Neural crest cell (in vitro differentiated cells): ENCODE results near the gene ACSS1. TPM values are rescaled to one million over a fixed set of nuclear protein-coding genes. Genes with fewer than 3 reads are reported as not detected.

Source experiments
- DNase-seq: peaks from one replicate; pipeline ENCODE4 v3.0.0; 2021; ENCODE audit warnings: low read depth, mixed read lengths, low spot score
- H3K27ac Mint-ChIP-seq: one replicate; pipeline ENCODE4 v1.8.0; 2021; ENCODE audit warnings: mild to moderate bottlenecking, mixed read lengths; ENCODE audit not compliant: unreplicated experiment
- H3K27me3 Mint-ChIP-seq: 2 replicates; pipeline ENCODE4 v1.8.0; 2021; ENCODE audit warnings: low read depth, mild to moderate bottlenecking, mixed read lengths
- H3K36me3 Mint-ChIP-seq: 2 replicates; pipeline ENCODE4 v1.8.0; 2021; ENCODE audit warnings: low read depth, mild to moderate bottlenecking, mixed read lengths
- H3K4me1 Mint-ChIP-seq: 2 replicates; pipeline ENCODE4 v1.8.0; 2021; ENCODE audit warnings: mixed read lengths
- H3K4me3 Mint-ChIP-seq: one replicate; pipeline ENCODE4 v1.8.0; 2021; ENCODE audit warnings: mild to moderate bottlenecking, mixed read lengths
- H3K9me3 Mint-ChIP-seq: 2 replicates; pipeline ENCODE4 v1.8.0; 2021; ENCODE audit warnings: mixed read lengths
- CTCF ChIP-seq: fragments of 200-600 bp; sonication (generic); conservative IDR thresholded peaks from 2 replicates; pipeline ENCODE4 v1.5.0; 2021; ENCODE audit warnings: antibody characterized with exemption, mild to moderate bottlenecking
- total RNA-seq: library from RNA; stranded (reverse); gene quantifications from 2 replicates; pipeline ENCODE4 v1.2.1, GENCODE V29; 2021

The ACSS1 gene
- total RNA-seq, 1 donor from 2014 or later, result 14.0 TPM

DNA sequence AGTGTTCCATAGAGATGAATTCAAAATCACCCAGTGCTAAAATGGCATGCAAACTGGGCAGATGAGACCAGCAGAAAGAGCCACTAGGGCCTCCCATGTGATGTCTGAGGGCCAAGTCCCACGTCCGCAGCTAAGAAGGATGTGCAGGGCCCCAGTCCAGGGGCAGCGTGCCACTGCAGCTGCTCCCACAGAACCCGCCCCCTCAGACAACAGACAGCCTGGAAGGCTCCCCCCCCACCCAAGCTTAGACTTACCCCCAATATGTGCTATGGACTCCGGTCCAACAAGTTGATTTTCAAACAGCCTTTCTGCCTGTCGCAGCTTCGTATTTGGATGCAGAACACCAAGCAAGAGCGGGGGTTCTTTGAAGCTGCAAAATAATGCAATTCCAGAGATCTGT, 79.4 kb downstream of the ACSS1 start:
- no peaks in the 10 kb centered on the region for H3K27me3 Mint-ChIP-seq

GRCh38 chr20:24977797-24978196, 80.1 kb downstream of the ACSS1 start:
- Mint-ChIP-seq H3K9me3 (peaks cover 21% of the 10 kb centered on the region), H3K27me3 (no peaks in the 10 kb centered on the region), H3K4me1 (no peaks in the 10 kb centered on the region), H3K36me3 (peaks cover 85% of the 10 kb centered on the region), H3K4me3 (no peak overlapping the region), H3K27ac (no peak overlapping the region)
- no peak for DNase-seq
- TF ChIP-seq CTCF, result no peak

More for the DNA sequence above, 79.4 kb downstream of the ACSS1 start:
- H3K9me3 Mint-ChIP-seq, result peaks cover 21% of the 10 kb centered on the region
- no peak overlapping the region for H3K4me3 Mint-ChIP-seq
- DNase-seq, result no peak
- H3K27ac Mint-ChIP-seq, result no peak overlapping the region
- no peak for TF ChIP-seq CTCF
- H3K36me3 Mint-ChIP-seq, result peaks cover 82% of the 10 kb centered on the region
- no peaks in the 10 kb centered on the region for H3K4me1 Mint-ChIP-seq

DNA sequence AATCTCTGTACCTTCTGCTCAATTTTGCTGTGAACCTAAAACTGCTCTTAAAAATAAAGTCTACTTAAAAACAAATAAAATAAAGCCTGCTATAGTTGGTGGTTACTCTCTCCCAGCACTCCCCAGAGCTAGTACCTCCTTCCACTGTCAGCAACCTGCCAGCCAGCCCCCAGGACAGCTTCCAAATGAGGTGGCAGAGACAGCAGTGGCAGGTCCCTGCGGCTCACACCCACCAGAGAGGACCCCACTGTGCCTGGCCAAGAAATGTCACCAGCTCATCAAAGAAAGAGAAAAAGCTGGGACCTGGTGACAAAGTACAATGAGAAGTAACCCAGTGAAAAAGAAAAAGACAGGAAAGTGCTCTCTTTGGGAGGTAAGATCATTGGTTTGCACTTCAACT, 80.6 kb downstream of the ACSS1 start:
- no peak overlapping the region for H3K4me3 Mint-ChIP-seq
- TF ChIP-seq CTCF, result no peak
- H3K36me3 Mint-ChIP-seq, result peaks cover 84% of the 10 kb centered on the region
- no peak for DNase-seq
- no peak overlapping the region for H3K27ac Mint-ChIP-seq
- H3K4me1 Mint-ChIP-seq, result no peaks in the 10 kb centered on the region
- no peaks in the 10 kb centered on the region for H3K27me3 Mint-ChIP-seq
- H3K9me3 Mint-ChIP-seq, result peaks cover 21% of the 10 kb centered on the region

- no peaks in the 10 kb centered on the region for H3K4me1 Mint-ChIP-seq
- H3K36me3 Mint-ChIP-seq, result peaks cover 46% of the 10 kb centered on the region
- H3K4me3 Mint-ChIP-seq, result no peak overlapping the region
- peaks cover 15% of the 10 kb centered on the region for H3K9me3 Mint-ChIP-seq
- H3K27me3 Mint-ChIP-seq, result no peaks in the 10 kb centered on the region
- no peak for TF ChIP-seq CTCF
- no peak for DNase-seq
- H3K27ac Mint-ChIP-seq, result no peak overlapping the region
These were observed 85.6 kb downstream of the ACSS1 start for GRCh38 chr20:24972341-24972740.

DNA sequence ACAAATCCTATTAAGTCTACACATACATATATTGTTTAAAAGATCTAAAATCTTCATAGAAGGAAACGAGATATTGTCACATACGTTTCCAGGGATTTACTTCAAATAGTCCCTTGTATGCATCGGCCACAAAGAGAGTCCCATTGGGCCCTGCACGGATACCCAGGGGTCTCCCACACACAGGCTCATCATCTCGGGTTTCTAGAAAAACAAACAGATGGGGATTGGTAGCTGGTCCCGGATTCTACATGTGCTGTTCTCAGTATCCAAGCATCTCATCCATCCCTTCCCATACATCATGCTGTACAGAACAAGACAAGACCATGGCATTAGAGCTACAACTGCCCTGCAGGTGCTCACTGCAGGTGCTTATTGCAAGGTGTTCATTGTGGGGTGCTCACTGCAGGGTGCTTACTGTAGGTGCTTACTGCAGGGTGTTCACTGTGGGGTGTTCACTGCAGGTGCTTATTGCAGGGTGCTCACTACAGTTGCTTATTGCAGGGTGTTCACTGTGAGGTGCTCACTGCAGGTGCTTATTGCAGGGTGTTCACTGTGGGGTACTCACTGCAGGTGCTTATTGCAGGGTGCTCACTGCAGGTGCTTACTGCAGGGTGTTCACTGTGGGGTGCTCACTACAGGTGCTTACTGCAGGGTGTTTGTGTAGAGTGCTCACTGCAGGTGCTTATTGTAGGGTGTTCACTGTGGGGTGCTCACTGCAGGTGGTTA, 86.4 kb downstream of the ACSS1 start:
- no peaks in the 10 kb centered on the region for H3K4me1 Mint-ChIP-seq
- H3K36me3 Mint-ChIP-seq, result peaks cover 39% of the 10 kb centered on the region
- H3K27me3 Mint-ChIP-seq, result no peaks in the 10 kb centered on the region
- H3K4me3 Mint-ChIP-seq, result no peak overlapping the region
- no peak for DNase-seq
- no peak overlapping the region for H3K27ac Mint-ChIP-seq
- no peak for TF ChIP-seq CTCF
- H3K9me3 Mint-ChIP-seq, result peaks cover 11% of the 10 kb centered on the region
